HEK293T (cell line): ENCODE measurements around the gene RSU1.

ENCODE experiments used
- ARNT ChIP-seq: fragments of 450-650 bp; IDR thresholded peaks from 2 replicates; pipeline ENCODE4 v1.6.1; 2017; ENCODE audit warnings: mild to moderate bottlenecking
- BHLHE40 ChIP-seq: fragments of 450-650 bp; IDR thresholded peaks from 2 replicates; pipeline ENCODE4 v1.6.1; 2016; ENCODE audit warnings: mild to moderate bottlenecking, moderate library complexity, borderline replicate concordance
- ELF4 ChIP-seq: fragments of 450-650 bp; IDR thresholded peaks from 2 replicates; pipeline ENCODE4 v1.6.1; 2017; ENCODE audit warnings: antibody characterized with exemption
- FOXA1 ChIP-seq: fragments of 450-650 bp; IDR thresholded peaks from 2 replicates; pipeline ENCODE4 v1.6.1; 2016; ENCODE audit warnings: mild to moderate bottlenecking
- FOXK2 ChIP-seq: fragments of 450-650 bp; IDR thresholded peaks from 2 replicates; pipeline ENCODE4 v1.6.1; 2016; ENCODE audit warnings: mild to moderate bottlenecking
- FOXM1 ChIP-seq: fragments of 450-650 bp; IDR thresholded peaks from 2 replicates; pipeline ENCODE4 v1.6.1; 2017; ENCODE audit warnings: mild to moderate bottlenecking, borderline replicate concordance
- L3MBTL2 ChIP-seq: fragments of 450-650 bp; conservative IDR thresholded peaks from 2 replicates; pipeline ENCODE4 v1.6.1; 2016; ENCODE audit warnings: mild to moderate bottlenecking
- LEF1 ChIP-seq: fragments of 450-650 bp; IDR thresholded peaks from 2 replicates; pipeline ENCODE4 v1.6.1; 2017; ENCODE audit warnings: mild to moderate bottlenecking, borderline replicate concordance
- NFRKB ChIP-seq: fragments of 450-650 bp; IDR thresholded peaks from 2 replicates; pipeline ENCODE4 v1.6.1; 2016; ENCODE audit warnings: mild to moderate bottlenecking, moderate library complexity
- SP1 ChIP-seq: fragments of 450-650 bp; IDR thresholded peaks from 2 replicates; pipeline ENCODE4 v1.6.1; 2017
- SUZ12 ChIP-seq: fragments of 450-650 bp; IDR thresholded peaks from 2 replicates; pipeline ENCODE4 v1.6.1; 2016; ENCODE audit warnings: mild to moderate bottlenecking
- TARDBP ChIP-seq: fragments of 450-650 bp; IDR thresholded peaks from 2 replicates; pipeline ENCODE4 v1.6.1; 2016
- ZNF384 ChIP-seq: fragments of 450-650 bp; IDR thresholded peaks from 2 replicates; pipeline ENCODE4 v1.6.1; 2016

GRCh38 chr10:16828114-16828568 lies 10.9 kb upstream of the RSU1 start:
- TF ChIP-seq FOXM1 (no peak), ELF4 (no peak), SUZ12 (no peak), FOXA1 (no peak), SP1 (no peak), ARNT (no peak), FOXK2 (no peak), L3MBTL2 (no peak), ZNF384 (no peak), TARDBP (no peak), LEF1 (no peak), BHLHE40 (no peak), NFRKB (no peak)
